GM12878 (cell line): ENCODE results near the gene FAAP24. TPM values are rescaled to one million over a fixed set of nuclear protein-coding genes. Genes with fewer than 3 reads are reported as not detected.

Source experiments
- ATAC-seq: fragments of 200-7000 bp; cut with Tn5 transposase; 3 replicates; pipeline ENCODE4 v1.9.1; 2020; ENCODE audit warnings: mild to moderate bottlenecking, moderate library complexity
- BruUV-seq: library from RNA; stranded (reverse); fragments of 400-500 nt; replicated peaks from 2 replicates; lab custom pipeline; 2021; lab: Mats Ljungman, UMichigan
- CTCF ChIA-PET: fragments of 300-600 bp; sonication (Branson Sonifier 250); formaldehyde crosslinking; extraction: SDS; loops from one replicate; lab custom pipeline; 2021; ENCODE audit warnings: inconsistent platforms; lab: Yijun Ruan, JAX
- POLR2A ChIA-PET: fragments of 350-600 bp; formaldehyde crosslinking; extraction: SDS; loops from one replicate; lab custom pipeline; 2021; ENCODE audit warnings: inconsistent platforms; lab: Charles Lee
- RAD21 ChIA-PET: fragments of 300-600 bp; sonication (Branson Sonifier 250); formaldehyde crosslinking; loops from one replicate; lab custom pipeline; 2023; ENCODE audit warnings: antibody characterized with exemption; ENCODE audit not compliant: unreplicated experiment; lab: Charles Lee
- SMC1A ChIA-PET: fragments of 300-600 bp; sonication (Branson Sonifier 250); formaldehyde crosslinking; loops from one replicate; lab custom pipeline; 2023; ENCODE audit not compliant: unreplicated experiment, uncharacterized antibody; lab: Charles Lee
- DNase-seq: peaks from one replicate; pipeline ENCODE4 v3.0.0-alpha.2; 2011; ENCODE audit warnings: low read depth, low spot score
- FAIRE-seq: peaks from 3 replicates; lab custom pipeline; 2011; peaks lifted over from hg19 to GRCh38; lab: Jason Lieb, UNC
- H2AFZ ChIP-seq: 2 replicates; pipeline ENCODE4 v1.6.0; 2011; ENCODE audit warnings: low read depth, low read length, control low read depth; ENCODE audit not compliant: control insufficient read depth
- H3K27ac ChIP-seq: 2 replicates; pipeline ENCODE4 v1.5.1; 2011; ENCODE audit warnings: control low read depth; ENCODE audit not compliant: control insufficient read depth, insufficient read depth
- H3K27me3 ChIP-seq, 2 experiments: replicated peaks in 1 of 2; 2 replicates each; pipeline versions ENCODE4 v1.6.0 to v1.6.1; 2011; ENCODE audit warnings: low read length in 1 of 2; ENCODE audit not compliant: control insufficient read depth in 2 of 2, insufficient read depth in 2 of 2
- H3K36me3 ChIP-seq, 2 experiments: 2 replicates each; pipeline ENCODE4 v1.5.1; 2011; ENCODE audit warnings: low read length in 1 of 2; ENCODE audit not compliant: control insufficient read depth in 2 of 2, insufficient read depth in 2 of 2
- H3K4me1 ChIP-seq: 2 replicates; pipeline ENCODE4 v1.6.1; 2011; ENCODE audit warnings: mild to moderate bottlenecking, low read length, moderate library complexity, mixed read lengths; ENCODE audit not compliant: control insufficient read depth, insufficient read depth
- H3K4me2 ChIP-seq: 2 replicates; pipeline ENCODE4 v1.6.0; 2011; ENCODE audit warnings: control low read depth; ENCODE audit not compliant: control insufficient read depth, insufficient read depth
- H3K4me3 ChIP-seq: fragments of 200-600 bp; sonication (generic); 2 replicates; pipeline ENCODE4 v1.5.1; 2016
- H3K79me2 ChIP-seq: 2 replicates; pipeline ENCODE4 v1.6.0; 2011; ENCODE audit warnings: low read length; ENCODE audit not compliant: control insufficient read depth, insufficient read depth
- H3K9ac ChIP-seq: 2 replicates; pipeline ENCODE4 v1.8.0; 2011; ENCODE audit warnings: low read length, control low read depth, mixed read lengths; ENCODE audit not compliant: control insufficient read depth, insufficient read depth
- H3K9me3 ChIP-seq: replicated peaks from 3 replicates; pipeline ENCODE4 v1.5.1; 2011; ENCODE audit warnings: mild to moderate bottlenecking, low read length; ENCODE audit not compliant: control insufficient read depth, insufficient read depth
- H4K20me1 ChIP-seq: 2 replicates; pipeline ENCODE4 v1.6.0; 2011; ENCODE audit not compliant: control insufficient read depth, insufficient read depth
- BCLAF1 ChIP-seq: fragments of 450-650 bp; IDR thresholded peaks from 2 replicates; pipeline ENCODE4 v1.6.1; 2017; ENCODE audit warnings: antibody characterized with exemption, mild to moderate bottlenecking, moderate library complexity
- JUNB ChIP-seq: IDR thresholded peaks from 2 replicates; pipeline ENCODE4 v1.6.1; 2016; ENCODE audit warnings: antibody characterized with exemption, mild to moderate bottlenecking
- PAX5 ChIP-seq: IDR thresholded peaks from 2 replicates; pipeline ENCODE4 v1.6.1; 2011; ENCODE audit warnings: low read depth, low read length, borderline replicate concordance
- RCOR1 ChIP-seq: conservative IDR thresholded peaks from 2 replicates; pipeline ENCODE4 v1.6.1; 2012; ENCODE audit warnings: low read depth, low read length, improper control_type of control experiment
- REST ChIP-seq: IDR thresholded peaks from 2 replicates; pipeline ENCODE4 v1.6.1; 2012; ENCODE audit warnings: mild to moderate bottlenecking, low read depth, low read length
- SMAD1 ChIP-seq: fragments of 450-650 bp; IDR thresholded peaks from 2 replicates; pipeline ENCODE4 v1.6.1; 2018; ENCODE audit warnings: mild to moderate bottlenecking, low read depth; ENCODE audit not compliant: partially characterized antibody
- SMC3 ChIP-seq: IDR thresholded peaks from 2 replicates; pipeline ENCODE4 v1.6.1; 2011; ENCODE audit warnings: low read length, improper control_type of control experiment, borderline replicate concordance
- TCF7 ChIP-seq: IDR thresholded peaks from 2 replicates; pipeline ENCODE4 v1.6.1; 2014; ENCODE audit warnings: antibody characterized with exemption, borderline replicate concordance
- ZBTB33 ChIP-seq: fragments of 450-650 bp; IDR thresholded peaks from 2 replicates; pipeline ENCODE4 v1.6.1; 2017; ENCODE audit warnings: mild to moderate bottlenecking
- ZBTB40 ChIP-seq: fragments of 450-650 bp; IDR thresholded peaks from 2 replicates; pipeline ENCODE4 v1.6.1; 2016; ENCODE audit warnings: mild to moderate bottlenecking, moderate library complexity, borderline replicate concordance
- ZZZ3 ChIP-seq: IDR thresholded peaks from 2 replicates; pipeline ENCODE4 v1.6.1; 2011; ENCODE audit warnings: low read depth; ENCODE audit not compliant: control insufficient read depth, insufficient read length
- WGBS: methylation state at CpG from one replicate; pipeline ENCODE4 v1.1.6; 2016; ENCODE audit warnings: low lambda C conversion rate; ENCODE audit not compliant: insufficient replicate concordance, insufficient coverage; ENCODE audit errors: missing lambda C conversion rate; 5-methylcytosine and 5-hydroxymethylcytosine counted together
- in situ Hi-C: fragments of 300-500 bp; cut with MboI; formaldehyde crosslinking; loops from 9 replicates; pipeline ENCODE4 v1.14.3; 2018; ENCODE audit warnings: mixed read lengths
- intact Hi-C: fragments of 100-400 bp; cut with micrococcal nuclease; formaldehyde crosslinking; loops from one replicate; pipeline ENCODE4 v1.14.2; 2022; ENCODE audit not compliant: unreplicated experiment
- polyA plus RNA-seq, 11 experiments: library from polyadenylated mRNA; depleted of rRNA in 4 of 11; unstranded in 6 of 11; stranded (reverse) in 5 of 11; fragments of >200 nt; fragmentation: Nextera tagmentation in 4 of 11; fragmentation: Illumina TruSeq in 1 of 11; extraction: Ambion mirVana in 4 of 11; extraction: Trizol in 1 of 11; gene quantifications; 1 replicate in 1 of 11; 2 replicates in 10 of 11; pipeline versions ENCODE4 v1.2.1 to v1.2.3, GENCODE V29; 2011 to 2016; ENCODE audit warnings: inconsistent platforms in 2 of 11, missing spikeins in 2 of 11, low read depth in 1 of 11
- total RNA-seq, 4 experiments: library from RNA; depleted of rRNA in 3 of 4; stranded (reverse); fragments of >200 nt in 3 of 4; fragmentation: Illumina TruSeq in 1 of 4; extraction: Trizol in 1 of 4; gene quantifications; 2 replicates each; pipeline versions ENCODE4 v1.2.1 to v1.2.3, GENCODE V29; 2013 to 2021

Gene FAAP24
- total and polyA plus RNA-seq, 10 of the 15 experiments (the other 5 are each of a cell fraction or from before 2014, with no cell fraction given), result 6.4 to 17.4 (median 9.9) TPM

GRCh38 chr19:32933571-32933970, 38.5 kb upstream of the FAAP24 start (continued):
- no peak for TF ChIP-seq ZZZ3
- no peak for TF ChIP-seq TCF7
- TF ChIP-seq REST, result no peak
- no peak for TF ChIP-seq RCOR1
- no peak for TF ChIP-seq PAX5

GRCh38 chr19:32935629-32936028, 36.4 kb upstream of the FAAP24 start:
- SMC1A ChIA-PET, result no interaction called here
- Histone ChIP-seq H3K4me1 (no peaks in the 10 kb centered on the region), H3K9me3 (no peaks in the 10 kb centered on the region), H4K20me1 (no peaks in the 10 kb centered on the region), H3K4me2 (no peak overlapping the region), H3K79me2 (no peaks in the 10 kb centered on the region), H3K27ac (no peak overlapping the region), H3K27me3 (no peaks in the 10 kb centered on the region), H2AFZ (no peak overlapping the region), H3K36me3 (no peaks in the 10 kb centered on the region), H3K4me3 (no peak overlapping the region), H3K9ac (no peak overlapping the region)
- CTCF ChIA-PET, result no interaction called here
- 89% methylated on average over 9 of the region's 9 CpGs for WGBS
- DNase-seq (no peak), FAIRE-seq (no peak), ATAC-seq (no peak)
- in situ Hi-C loops (no loop called here), intact Hi-C loops (no loop called here)
- POLR2A ChIA-PET, result no interaction called here
- no TSS peak for BruUV-seq
- RAD21 ChIA-PET, result no interaction called here
- TF ChIP-seq BCLAF1 (no peak), JUNB (no peak), ZBTB40 (no peak), SMC3 (no peak), ZBTB33 (no peak), SMAD1 (no peak)
